Osteocyte (in vitro differentiated cells): Measurements from ENCODE around the gene KRT15. TPM values are rescaled to one million over a fixed set of nuclear protein-coding genes. Genes with fewer than 3 reads are reported as not detected.

ENCODE experiments used
- DNase-seq: peaks from one replicate; pipeline ENCODE4 v3.0.0; 2021; ENCODE audit warnings: mixed read lengths; ENCODE audit not compliant: unreplicated experiment; ENCODE audit errors: extremely low spot score
- H3K27ac Mint-ChIP-seq: one replicate; pipeline ENCODE4 v1.8.0; 2021; ENCODE audit warnings: mild to moderate bottlenecking, mixed read lengths; ENCODE audit not compliant: unreplicated experiment
- H3K27me3 Mint-ChIP-seq: one replicate; pipeline ENCODE4 v1.8.0; 2021; ENCODE audit warnings: mixed read lengths; ENCODE audit not compliant: unreplicated experiment
- H3K36me3 Mint-ChIP-seq: one replicate; pipeline ENCODE4 v1.8.0; 2021; ENCODE audit warnings: mixed read lengths; ENCODE audit not compliant: unreplicated experiment
- H3K4me1 Mint-ChIP-seq: one replicate; pipeline ENCODE4 v1.8.0; 2021; ENCODE audit warnings: mixed read lengths; ENCODE audit not compliant: unreplicated experiment
- H3K4me3 Mint-ChIP-seq: one replicate; pipeline ENCODE4 v1.8.0; 2021; ENCODE audit warnings: mild to moderate bottlenecking, moderate library complexity, mixed read lengths; ENCODE audit not compliant: unreplicated experiment
- H3K9me3 Mint-ChIP-seq: one replicate; pipeline ENCODE4 v1.8.0; 2021; ENCODE audit warnings: mixed read lengths; ENCODE audit not compliant: unreplicated experiment
- CTCF ChIP-seq: fragments of 200-600 bp; sonication (generic); IDR thresholded peaks from 2 replicates; pipeline ENCODE4 v1.5.0; 2021; ENCODE audit warnings: antibody characterized with exemption, mild to moderate bottlenecking, moderate library complexity
- total RNA-seq: library from RNA; stranded (reverse); gene quantifications from 2 replicates; pipeline ENCODE4 v1.2.1, GENCODE V29; 2021

The KRT15 gene
- total RNA-seq, 1 donor from 2014 or later: not detected

GRCh38 chr17:41527063-41528023 is 8.7 kb upstream of the KRT15 start:
- Mint-ChIP-seq H3K9me3 (no peaks in the 10 kb centered on the region), H3K4me1 (peaks cover 9% of the 10 kb centered on the region)

DNA sequence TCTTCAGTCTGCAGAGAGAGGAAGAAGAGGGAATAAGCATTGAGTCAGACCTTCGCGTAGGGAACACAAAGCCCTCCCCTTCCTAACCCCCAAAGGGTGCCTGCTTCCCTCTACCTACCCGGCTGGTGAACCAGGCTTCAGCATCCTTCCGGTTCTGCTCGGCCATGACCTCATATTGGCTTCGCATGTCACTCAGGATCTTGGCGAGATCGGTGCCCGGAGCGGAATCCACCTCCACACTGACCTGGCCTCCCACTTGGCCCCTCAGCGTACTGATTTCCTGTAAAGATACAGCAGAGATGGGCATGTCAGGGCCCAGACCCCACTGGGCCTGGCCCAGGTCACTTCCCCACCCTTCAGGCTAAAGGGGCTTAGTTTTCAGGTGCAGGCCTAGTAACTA is 5.6 kb upstream of the KRT15 start:
- no peak for TF ChIP-seq CTCF
- Mint-ChIP-seq H3K4me1 (peaks cover 20% of the 10 kb centered on the region), H3K9me3 (no peaks in the 10 kb centered on the region), H3K4me3 (no peak overlapping the region), H3K36me3 (no peaks in the 10 kb centered on the region), H3K27ac (no peak overlapping the region), H3K27me3 (peaks cover 18% of the 10 kb centered on the region)
- no peak for DNase-seq

More at GRCh38 chr17:41527063-41528023, 8.7 kb upstream of the KRT15 start:
- TF ChIP-seq CTCF: no peak
- no peak for DNase-seq
- H3K4me3 Mint-ChIP-seq: peak overlapping the region; percentile 59
- no peak overlapping the region for H3K27ac Mint-ChIP-seq
- H3K36me3 Mint-ChIP-seq: no peaks in the 10 kb centered on the region
- peaks cover 24% of the 10 kb centered on the region for H3K27me3 Mint-ChIP-seq

GRCh38 chr17:41523787-41524186 is 5.1 kb upstream of the KRT15 start:
- no peak overlapping the region for H3K27ac Mint-ChIP-seq
- no peaks in the 10 kb centered on the region for H3K36me3 Mint-ChIP-seq
- no peak for DNase-seq
- peaks cover 20% of the 10 kb centered on the region for H3K4me1 Mint-ChIP-seq
- no peak overlapping the region for H3K4me3 Mint-ChIP-seq
- TF ChIP-seq CTCF: no peak
- H3K9me3 Mint-ChIP-seq: no peaks in the 10 kb centered on the region
- peaks cover 13% of the 10 kb centered on the region for H3K27me3 Mint-ChIP-seq

GRCh38 chr17:41523225-41523593 is 4.5 kb upstream of the KRT15 start:
- Mint-ChIP-seq H3K4me1 (peaks cover 18% of the 10 kb centered on the region), H3K27ac (no peak overlapping the region), H3K4me3 (no peak overlapping the region), H3K9me3 (no peaks in the 10 kb centered on the region), H3K27me3 (peaks cover 8% of the 10 kb centered on the region), H3K36me3 (no peaks in the 10 kb centered on the region)
- no peak for DNase-seq
- no peak for TF ChIP-seq CTCF

DNA sequence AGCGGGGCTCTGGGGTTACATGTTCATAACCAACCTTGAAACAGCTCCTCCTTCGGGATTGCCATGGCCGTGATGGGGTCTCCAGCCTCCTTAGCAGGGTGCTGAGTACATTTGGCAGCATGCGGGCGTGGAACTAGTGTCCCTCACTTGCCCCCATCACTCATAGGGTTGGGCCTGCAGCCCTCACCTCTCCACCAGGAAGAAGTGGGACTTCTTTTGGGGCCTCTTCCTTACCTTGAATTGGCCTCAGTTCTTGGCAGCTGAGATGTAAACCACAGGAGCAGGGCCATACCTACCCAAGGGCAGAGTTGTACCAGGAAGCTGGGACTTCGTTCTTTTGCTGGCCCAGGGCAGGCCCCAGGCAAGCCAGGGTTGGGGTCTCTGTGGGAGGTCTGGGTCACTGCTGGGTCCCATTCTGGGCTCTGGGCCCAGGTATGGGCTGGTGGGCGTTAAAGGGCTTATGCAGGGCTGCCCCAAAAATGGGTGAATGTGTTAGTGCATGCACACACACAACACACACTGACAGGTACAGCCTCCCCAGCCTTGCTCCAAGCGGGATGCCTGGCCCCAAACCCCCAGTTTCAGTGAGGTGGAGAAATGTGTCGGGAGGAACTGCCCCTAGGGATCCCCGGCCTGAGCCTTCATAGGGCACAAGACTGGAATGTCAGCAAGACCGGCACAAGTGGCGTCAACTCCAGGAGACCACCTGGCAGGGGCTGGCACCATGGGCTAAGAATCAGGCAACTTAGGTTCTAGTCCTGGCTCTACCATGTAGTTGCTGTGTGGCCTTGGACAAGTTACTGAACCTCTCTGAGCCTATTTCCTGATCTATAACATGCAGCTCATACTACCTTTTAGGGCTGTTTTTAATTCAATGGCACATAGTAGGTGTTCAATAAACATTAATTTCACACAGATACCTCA is 3.9 kb upstream of the KRT15 start:
- H3K27me3 Mint-ChIP-seq: peaks cover 6% of the 10 kb centered on the region
- no peak for TF ChIP-seq CTCF
- H3K9me3 Mint-ChIP-seq: no peaks in the 10 kb centered on the region
- no peak overlapping the region for H3K4me3 Mint-ChIP-seq
- no peak overlapping the region for H3K27ac Mint-ChIP-seq
- H3K36me3 Mint-ChIP-seq: no peaks in the 10 kb centered on the region
- H3K4me1 Mint-ChIP-seq: peaks cover 16% of the 10 kb centered on the region
- DNase-seq: no peak
